Panc1 (cell line): ENCODE data around the gene CDC45.

Experiments used
- TCF7L2 ChIP-seq: IDR thresholded peaks from 2 replicates; pipeline ENCODE4 v1.6.1; 2011; ENCODE audit warnings: mild to moderate bottlenecking, low read depth, low read length, inconsistent platforms
- TF ChIP-seq, protein P1 (sequence below): fragments of 450-650 bp; IDR thresholded peaks from 2 replicates; pipeline ENCODE4 v1.5.1; 2017; ENCODE audit warnings: mild to moderate bottlenecking

DNA sequence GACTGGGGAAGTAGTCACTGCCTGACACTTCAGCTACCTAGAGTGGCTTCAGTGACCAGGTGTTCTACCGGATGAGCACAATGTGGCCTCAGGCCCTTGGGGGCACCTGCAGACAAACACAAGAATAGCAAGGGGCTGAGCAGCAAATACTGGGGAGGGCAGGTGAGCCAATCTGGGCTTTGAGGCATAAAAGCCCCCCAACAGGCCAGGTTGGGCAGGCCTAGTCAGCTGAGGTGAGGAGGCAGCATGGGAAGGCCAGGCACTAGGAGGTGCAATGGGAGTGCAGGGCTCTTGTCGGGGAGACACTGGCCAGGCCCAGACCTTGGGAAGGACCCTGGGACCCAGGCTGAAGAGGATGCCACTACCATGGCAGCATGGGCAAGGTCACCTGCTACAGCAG lies 9.7 kb upstream of the CDC45 start:
- TF ChIP-seq TCF7L2, result no peak
- TF ChIP-seq, protein P1, sequence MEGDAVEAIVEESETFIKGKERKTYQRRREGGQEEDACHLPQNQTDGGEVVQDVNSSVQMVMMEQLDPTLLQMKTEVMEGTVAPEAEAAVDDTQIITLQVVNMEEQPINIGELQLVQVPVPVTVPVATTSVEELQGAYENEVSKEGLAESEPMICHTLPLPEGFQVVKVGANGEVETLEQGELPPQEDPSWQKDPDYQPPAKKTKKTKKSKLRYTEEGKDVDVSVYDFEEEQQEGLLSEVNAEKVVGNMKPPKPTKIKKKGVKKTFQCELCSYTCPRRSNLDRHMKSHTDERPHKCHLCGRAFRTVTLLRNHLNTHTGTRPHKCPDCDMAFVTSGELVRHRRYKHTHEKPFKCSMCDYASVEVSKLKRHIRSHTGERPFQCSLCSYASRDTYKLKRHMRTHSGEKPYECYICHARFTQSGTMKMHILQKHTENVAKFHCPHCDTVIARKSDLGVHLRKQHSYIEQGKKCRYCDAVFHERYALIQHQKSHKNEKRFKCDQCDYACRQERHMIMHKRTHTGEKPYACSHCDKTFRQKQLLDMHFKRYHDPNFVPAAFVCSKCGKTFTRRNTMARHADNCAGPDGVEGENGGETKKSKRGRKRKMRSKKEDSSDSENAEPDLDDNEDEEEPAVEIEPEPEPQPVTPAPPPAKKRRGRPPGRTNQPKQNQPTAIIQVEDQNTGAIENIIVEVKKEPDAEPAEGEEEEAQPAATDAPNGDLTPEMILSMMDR, result no peak
